Sigmoid colon (tissue), 7 donors: ENCODE results near the gene ANGPTL2. TPM values are rescaled to one million over a fixed set of nuclear protein-coding genes. Genes with fewer than 3 reads are reported as not detected.
A peak's percentile ranks its signal among the peaks of the same experiment; 100 is the strongest.

Experiments used
- DNase-seq: peaks from one replicate; pipeline ENCODE4 v3.0.0-alpha.2; 2019
- H3K27ac ChIP-seq, 4 donors: fragments of 200-600 bp; sonication (generic); one replicate each; pipeline ENCODE4 v1.5.1; 2016 to 2019; ENCODE audit warnings: mild to moderate bottlenecking in 1 of 4
- H3K27me3 ChIP-seq, 3 donors: fragments of 200-600 bp; sonication (generic); one replicate each; pipeline ENCODE4 v1.5.1; 2019; ENCODE audit warnings: mild to moderate bottlenecking in 1 of 3
- H3K36me3 ChIP-seq, 4 donors: fragments of 200-600 bp; sonication (generic); one replicate each; pipeline ENCODE4 v1.5.1; 2016 to 2019
- H3K4me1 ChIP-seq, 4 donors: fragments of 200-600 bp; sonication (generic); one replicate each; pipeline ENCODE4 v1.5.1; 2017 to 2019
- H3K4me3 ChIP-seq, 4 donors: fragments of 200-600 bp; sonication (generic); one replicate each; pipeline ENCODE4 v1.5.1; 2017 to 2019; ENCODE audit warnings: mild to moderate bottlenecking in 2 of 4, moderate library complexity in 1 of 4
- H3K9me3 ChIP-seq, 4 donors: fragments of 200-600 bp in 3 of 4; sonication (generic) in 3 of 4; one replicate each; pipeline versions ENCODE4 v1.5.1 to v1.6.1; 2013 to 2019
- EP300 ChIP-seq, 4 donors: sonication (generic); formaldehyde crosslinking; IDR thresholded peaks; one replicate each; pipeline ENCODE4 v1.6.1; 2017; ENCODE audit warnings: antibody characterized with exemption in 4 of 4
- POLR2A ChIP-seq, 2 donors: fragments of 450-650 bp; IDR thresholded peaks; one replicate each; pipeline ENCODE4 v1.6.1; 2016; ENCODE audit warnings: antibody characterized with exemption in 2 of 2, mild to moderate bottlenecking in 2 of 2, moderate library complexity in 2 of 2
- POLR2AphosphoS5 ChIP-seq, 4 donors: sonication (generic); formaldehyde crosslinking; IDR thresholded peaks; one replicate each; pipeline ENCODE4 v1.6.1; 2017; ENCODE audit warnings: antibody characterized with exemption in 4 of 4
- WGBS, 2 donors: extraction: QIAGEN DNeasy Blood & Tissue Kit; methylation state at CpG; one replicate each; pipeline ENCODE4 v1.1.7; 2013; 5-methylcytosine and 5-hydroxymethylcytosine counted together
- intact Hi-C: fragments of 100-400 bp; cut with DNase I; formaldehyde crosslinking; loops from one replicate; pipeline ENCODE4 v1.15.1; 2023
- polyA plus RNA-seq, 3 donors: library from polyadenylated mRNA; stranded (reverse); fragments of 200-250 nt; gene quantifications; one replicate each; pipeline ENCODE4 v1.2.3, GENCODE V29; 2013
- total RNA-seq, 4 donors: library from RNA; depleted of rRNA; stranded (reverse); fragments of >200 nt; gene quantifications; one replicate each; pipeline ENCODE4 v1.1.0, GENCODE V29; 2016
- TF ChIP-seq, protein P1 (sequence below), 4 experiments: fragments of 450-650 bp in 3 of 4; fragments of 200-600 bp in 1 of 4; IDR thresholded peaks; one replicate each; pipeline ENCODE4 v1.5.1; 2016 to 2019; ENCODE audit warnings: antibody characterized with exemption in 4 of 4, mild to moderate bottlenecking in 3 of 4, moderate library complexity in 2 of 4
- donor health status: healthy with polysubstance abuse.
- donor health status: Bipolar disorder and iron deficiency.
- donor health status: healthy.

The ANGPTL2 gene
- total and polyA plus RNA-seq, 7 donors, result 0.69 to 112 (median 50.5) TPM

DNA sequence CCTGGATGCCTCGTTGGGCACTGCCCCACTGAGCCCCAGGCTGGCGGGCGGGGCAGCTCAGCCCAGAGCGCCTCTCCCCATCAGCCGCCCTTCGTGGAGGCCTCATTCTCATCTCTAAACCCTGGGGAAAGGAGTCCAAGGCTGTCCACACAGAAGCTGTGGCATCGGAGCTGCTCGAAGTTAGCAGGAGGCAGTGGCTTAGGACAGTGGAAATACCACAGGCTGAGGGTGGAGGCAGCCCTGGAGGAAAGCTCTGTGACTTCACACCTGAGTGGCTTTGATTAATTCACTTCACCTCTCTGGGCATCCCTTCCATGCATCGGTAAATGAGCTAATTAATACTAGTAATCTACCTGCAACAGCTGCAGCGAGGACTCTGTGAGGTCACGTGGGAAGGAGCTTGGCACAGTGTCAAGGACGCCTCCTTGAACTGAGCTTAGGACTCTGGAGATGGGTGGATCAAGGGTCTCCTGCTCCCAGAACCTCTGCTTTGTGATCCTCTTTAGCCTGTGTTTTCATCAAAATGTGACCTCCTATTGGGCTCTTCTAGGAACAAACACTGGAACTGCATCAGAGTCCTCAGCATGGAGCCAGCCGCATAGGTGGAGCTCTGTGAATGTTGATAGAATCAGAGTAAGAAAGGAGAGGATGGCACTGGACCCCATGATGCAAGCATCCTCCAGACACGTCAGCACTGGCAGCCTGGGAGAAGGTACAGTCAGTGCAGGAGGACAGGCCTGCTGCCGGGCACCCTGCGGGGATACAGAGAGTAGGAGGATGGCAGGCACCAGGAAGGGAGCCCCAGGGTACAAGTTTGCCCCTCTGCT is 842 bp upstream of the ANGPTL2 start:
- Histone ChIP-seq H3K4me1 (peaks cover 0 to 61% (median 57%) of the 10 kb centered on the region in 4 donors), H3K9me3 (no peaks in the 10 kb centered on the region), H3K27me3 (no peaks in the 10 kb centered on the region), H3K4me3 (peak overlapping the region; percentile 67 to 80 (median 69)), H3K27ac (peak overlapping the region; percentile 94 to 99 (median 96)), H3K36me3 (no peaks in the 10 kb centered on the region)
- peak; percentile 87 for DNase-seq
- TF ChIP-seq EP300 (IDR thresholded peaks at IDR 0.05) (peak in 2 of 4 donors; percentile 1 to 34), POLR2AphosphoS5 (IDR thresholded peaks at IDR 0.05) (peak in 1 of 4 donors; percentile 31), POLR2A (IDR thresholded peaks at IDR 0.05) (peak in 1 of 2 donors; percentile 12)
- TF ChIP-seq, protein P1, sequence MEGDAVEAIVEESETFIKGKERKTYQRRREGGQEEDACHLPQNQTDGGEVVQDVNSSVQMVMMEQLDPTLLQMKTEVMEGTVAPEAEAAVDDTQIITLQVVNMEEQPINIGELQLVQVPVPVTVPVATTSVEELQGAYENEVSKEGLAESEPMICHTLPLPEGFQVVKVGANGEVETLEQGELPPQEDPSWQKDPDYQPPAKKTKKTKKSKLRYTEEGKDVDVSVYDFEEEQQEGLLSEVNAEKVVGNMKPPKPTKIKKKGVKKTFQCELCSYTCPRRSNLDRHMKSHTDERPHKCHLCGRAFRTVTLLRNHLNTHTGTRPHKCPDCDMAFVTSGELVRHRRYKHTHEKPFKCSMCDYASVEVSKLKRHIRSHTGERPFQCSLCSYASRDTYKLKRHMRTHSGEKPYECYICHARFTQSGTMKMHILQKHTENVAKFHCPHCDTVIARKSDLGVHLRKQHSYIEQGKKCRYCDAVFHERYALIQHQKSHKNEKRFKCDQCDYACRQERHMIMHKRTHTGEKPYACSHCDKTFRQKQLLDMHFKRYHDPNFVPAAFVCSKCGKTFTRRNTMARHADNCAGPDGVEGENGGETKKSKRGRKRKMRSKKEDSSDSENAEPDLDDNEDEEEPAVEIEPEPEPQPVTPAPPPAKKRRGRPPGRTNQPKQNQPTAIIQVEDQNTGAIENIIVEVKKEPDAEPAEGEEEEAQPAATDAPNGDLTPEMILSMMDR (IDR thresholded peaks at IDR 0.05), result no peak
- intact Hi-C loops, result loop anchor here (2.0 to 5.0 kb wide), 2 partner anchors 101 to 182 kb away; no protein-coding TSS in a partner anchor
- WGBS, 2 donors, result 47 to 64% methylated on average over 16 of the region's 16 CpGs

- 51 to 82% methylated on average over 20 of the region's 20 CpGs for WGBS, 2 donors
- peaks cover 0 to 5% (median 0%) of the 10 kb centered on the region in 4 donors for H3K36me3 ChIP-seq
- no peaks in the 10 kb centered on the region for H3K27me3 ChIP-seq
- no peaks in the 10 kb centered on the region for H3K9me3 ChIP-seq
- peaks cover 0 to 70% (median 60%) of the 10 kb centered on the region in 4 donors for H3K4me1 ChIP-seq
- TF ChIP-seq EP300 (IDR thresholded peaks at IDR 0.05) (no peak), POLR2AphosphoS5 (IDR thresholded peaks at IDR 0.05) (peak in 3 of 4 donors; percentile 30 to 52 (median 41)), POLR2A (IDR thresholded peaks at IDR 0.05) (peak in 1 of 2 donors; percentile 39)
- TF ChIP-seq, protein P1 (IDR thresholded peaks at IDR 0.05), result no peak
- intact Hi-C loops, result loop anchor here (2.0 to 5.0 kb wide), 3 partner anchors 65 to 181 kb away; no protein-coding TSS in a partner anchor
- H3K27ac ChIP-seq, result peak overlapping the region; percentile 94 to 99 (median 96)
- peak; percentile 72 for DNase-seq
- peak overlapping the region; percentile 67 to 80 (median 69) for H3K4me3 ChIP-seq
Measured at GRCh38 chr9:127121628-127122175, 733 bp downstream of the ANGPTL2 start.

DNA sequence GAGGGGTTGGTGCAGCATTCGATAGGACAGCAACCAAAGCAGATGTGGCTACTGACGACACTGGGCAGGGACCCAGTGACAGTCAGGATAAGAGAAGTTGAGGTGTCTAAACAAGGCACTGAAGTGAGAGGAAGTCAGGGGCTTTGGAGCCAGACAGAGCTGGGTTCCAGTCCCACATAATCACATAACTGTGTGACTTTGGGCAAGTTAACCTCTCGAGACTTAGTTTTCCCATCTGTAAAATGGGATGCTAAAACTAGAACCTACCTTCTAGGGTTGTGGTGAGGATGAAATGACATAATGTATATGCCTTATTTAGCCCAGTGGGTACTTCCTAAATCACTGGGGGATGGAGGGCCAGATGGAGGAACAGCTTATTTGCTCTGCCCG is 3.1 kb downstream of the ANGPTL2 start:
- intact Hi-C loops, result no loop called here
- Histone ChIP-seq H3K27me3 (no peaks in the 10 kb centered on the region), H3K4me1 (peaks cover 0 to 86% (median 69%) of the 10 kb centered on the region in 4 donors), H3K9me3 (no peaks in the 10 kb centered on the region), H3K4me3 (peak overlapping the region in 2 of 4 donors; percentile 71 to 80), H3K27ac (peak overlapping the region in 2 of 4 donors; percentile 95 to 99), H3K36me3 (peaks cover 0 to 5% (median 0%) of the 10 kb centered on the region in 4 donors)
- no peak for TF ChIP-seq POLR2A (IDR thresholded peaks at IDR 0.05)
- no peak for TF ChIP-seq POLR2AphosphoS5 (IDR thresholded peaks at IDR 0.05)
- TF ChIP-seq EP300 (IDR thresholded peaks at IDR 0.05), result no peak
- TF ChIP-seq, protein P1 (IDR thresholded peaks at IDR 0.05), result no peak
- 83 to 92% methylated on average over 4 of the region's 4 CpGs for WGBS, 2 donors
- peak; percentile 42 for DNase-seq

DNA sequence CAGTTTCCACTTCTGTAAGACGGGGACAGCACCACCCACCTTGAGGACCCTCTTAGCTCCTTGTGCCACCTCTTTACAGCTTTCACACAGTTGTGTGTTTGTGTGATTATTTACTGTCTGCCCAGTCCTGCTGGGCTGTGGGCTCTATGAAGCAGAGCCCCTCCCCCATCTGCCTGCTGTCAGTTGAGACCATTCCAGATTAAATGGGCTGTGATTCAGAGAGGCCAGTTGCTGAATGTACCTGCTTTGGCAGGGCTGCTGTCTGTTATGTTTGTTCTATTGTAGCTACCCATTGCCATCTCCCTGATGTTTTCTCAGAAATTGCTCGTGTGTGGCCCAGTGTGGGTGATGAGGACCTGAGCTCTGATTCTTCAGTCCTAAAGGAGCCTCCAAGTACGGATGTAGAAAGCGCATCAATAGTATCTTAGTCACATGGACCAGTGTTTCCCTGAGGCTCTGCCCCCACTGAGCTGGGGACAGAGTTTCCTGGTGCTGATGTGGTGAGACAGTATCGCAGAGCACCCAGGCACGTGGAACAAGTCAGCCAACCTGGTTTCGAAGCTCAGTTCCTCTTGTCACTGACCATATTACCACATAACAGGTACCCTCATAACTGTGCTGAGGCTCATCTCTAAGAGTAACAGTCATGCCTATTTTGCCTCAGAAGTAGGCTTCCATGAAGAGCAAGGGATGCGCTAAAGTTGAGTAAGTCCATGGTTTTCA is 3.7 kb downstream of the ANGPTL2 start:
- intact Hi-C loops, result no loop called here
- Histone ChIP-seq H3K4me1 (peaks cover 0 to 86% (median 69%) of the 10 kb centered on the region in 4 donors), H3K9me3 (no peaks in the 10 kb centered on the region), H3K27me3 (no peaks in the 10 kb centered on the region), H3K36me3 (peaks cover 0 to 5% (median 0%) of the 10 kb centered on the region in 4 donors), H3K4me3 (peak overlapping the region in 1 of 4 donors; percentile 71), H3K27ac (peak overlapping the region in 2 of 4 donors; percentile 95 to 99)
- DNase-seq, result peak; percentile 19
- TF ChIP-seq EP300 (IDR thresholded peaks at IDR 0.05) (no peak), POLR2A (IDR thresholded peaks at IDR 0.05) (no peak), POLR2AphosphoS5 (IDR thresholded peaks at IDR 0.05) (no peak)
- TF ChIP-seq, protein P1 (IDR thresholded peaks at IDR 0.05), result no peak
- 87 to 93% methylated on average over 8 of the region's 8 CpGs for WGBS, 2 donors
